Epithelial cell of esophagus (primary cell): Measurements from ENCODE around the gene GJA4.

Experiments
- DNase-seq: peaks from one replicate; pipeline ENCODE4 v3.0.0; 2010; ENCODE audit warnings: low read depth
- H3K4me3 ChIP-seq: 2 replicates; pipeline ENCODE4 v1.5.1; 2011; ENCODE audit warnings: mild to moderate bottlenecking, low read length, control low read depth
- TF ChIP-seq, protein P1 (sequence below): IDR thresholded peaks from 2 replicates; pipeline ENCODE4 v1.5.1; 2011; ENCODE audit warnings: low read depth, mild to moderate bottlenecking, low read length, control low read depth, inconsistent platforms; ENCODE audit not compliant: insufficient read depth; ENCODE audit errors: missing control alignments

GJA4 gene

DNA sequence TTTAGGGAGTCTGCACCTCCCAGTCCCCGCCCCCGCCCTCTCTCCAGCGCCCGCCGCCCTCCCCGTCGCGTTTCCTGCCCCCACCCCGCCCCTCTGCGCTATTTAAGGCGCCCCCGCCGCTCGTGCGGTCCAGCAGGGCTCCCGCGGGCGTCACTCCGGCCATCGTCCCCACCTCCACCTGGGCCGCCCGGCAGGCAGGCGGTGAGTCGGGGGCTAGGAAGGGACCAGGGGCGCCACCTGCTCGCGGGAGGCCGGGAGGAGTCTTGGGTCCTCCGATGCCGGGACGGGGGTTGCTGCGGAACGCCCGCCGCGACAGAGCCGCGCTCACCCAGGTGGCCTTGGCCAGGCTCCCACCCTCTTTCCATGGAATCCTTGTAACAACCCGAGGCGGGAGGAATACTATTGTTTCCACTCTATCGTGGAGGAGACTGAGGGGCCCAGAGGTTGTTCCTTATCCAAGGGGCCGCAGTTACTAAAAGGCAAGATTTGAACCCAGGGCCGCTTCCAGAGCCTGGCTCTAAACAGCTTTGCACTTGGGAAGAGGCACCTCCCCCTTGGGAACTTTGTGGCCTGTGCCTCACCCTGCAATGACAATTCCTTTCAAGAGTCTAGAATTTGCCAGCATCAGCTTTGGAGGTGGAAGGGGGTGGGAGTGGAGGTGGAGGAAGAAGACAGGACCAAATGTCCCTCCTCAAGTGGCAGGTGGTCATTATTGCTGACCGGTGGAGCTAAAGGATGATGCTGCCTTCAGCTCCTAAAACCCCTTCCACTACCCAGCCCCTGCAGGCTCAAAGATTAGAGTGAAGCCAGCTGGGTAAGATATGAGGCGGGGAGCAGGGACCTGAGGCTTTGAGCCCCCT lies at the start of gene GJA4:
Gene GJA4, plus strand, starts transcription at position 132 of the 860 bp plus-strand sequence. CDS start 1,215 bp downstream, outside the sequence.
- DNase-seq, result no peak
- no peak within 1 kb of the TSS for H3K4me3 ChIP-seq
- TF ChIP-seq, protein P1, sequence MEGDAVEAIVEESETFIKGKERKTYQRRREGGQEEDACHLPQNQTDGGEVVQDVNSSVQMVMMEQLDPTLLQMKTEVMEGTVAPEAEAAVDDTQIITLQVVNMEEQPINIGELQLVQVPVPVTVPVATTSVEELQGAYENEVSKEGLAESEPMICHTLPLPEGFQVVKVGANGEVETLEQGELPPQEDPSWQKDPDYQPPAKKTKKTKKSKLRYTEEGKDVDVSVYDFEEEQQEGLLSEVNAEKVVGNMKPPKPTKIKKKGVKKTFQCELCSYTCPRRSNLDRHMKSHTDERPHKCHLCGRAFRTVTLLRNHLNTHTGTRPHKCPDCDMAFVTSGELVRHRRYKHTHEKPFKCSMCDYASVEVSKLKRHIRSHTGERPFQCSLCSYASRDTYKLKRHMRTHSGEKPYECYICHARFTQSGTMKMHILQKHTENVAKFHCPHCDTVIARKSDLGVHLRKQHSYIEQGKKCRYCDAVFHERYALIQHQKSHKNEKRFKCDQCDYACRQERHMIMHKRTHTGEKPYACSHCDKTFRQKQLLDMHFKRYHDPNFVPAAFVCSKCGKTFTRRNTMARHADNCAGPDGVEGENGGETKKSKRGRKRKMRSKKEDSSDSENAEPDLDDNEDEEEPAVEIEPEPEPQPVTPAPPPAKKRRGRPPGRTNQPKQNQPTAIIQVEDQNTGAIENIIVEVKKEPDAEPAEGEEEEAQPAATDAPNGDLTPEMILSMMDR, result no peak

DNA sequence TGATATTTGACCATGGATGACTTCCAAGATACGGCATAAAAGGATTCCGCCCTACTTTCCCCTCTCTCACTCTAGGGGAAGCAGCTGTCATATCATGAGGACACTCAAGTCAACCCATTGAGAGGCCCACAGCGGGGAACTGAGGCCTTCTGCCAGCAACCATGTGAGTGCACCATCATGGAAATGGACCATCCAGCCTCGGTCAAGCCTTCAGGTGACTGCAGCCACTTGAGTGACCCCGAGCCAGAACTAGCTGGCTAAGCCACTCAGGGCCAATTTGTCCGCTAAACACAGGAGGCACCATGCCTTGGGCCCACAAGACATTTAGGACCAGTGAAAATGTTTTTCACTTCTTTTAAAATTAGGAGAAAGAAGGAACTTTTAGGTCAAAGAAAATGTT lies 49.0 kb upstream of the GJA4 start:
- no peak overlapping the region for H3K4me3 ChIP-seq
- no peak for DNase-seq
- TF ChIP-seq, protein P1, result no peak

DNA sequence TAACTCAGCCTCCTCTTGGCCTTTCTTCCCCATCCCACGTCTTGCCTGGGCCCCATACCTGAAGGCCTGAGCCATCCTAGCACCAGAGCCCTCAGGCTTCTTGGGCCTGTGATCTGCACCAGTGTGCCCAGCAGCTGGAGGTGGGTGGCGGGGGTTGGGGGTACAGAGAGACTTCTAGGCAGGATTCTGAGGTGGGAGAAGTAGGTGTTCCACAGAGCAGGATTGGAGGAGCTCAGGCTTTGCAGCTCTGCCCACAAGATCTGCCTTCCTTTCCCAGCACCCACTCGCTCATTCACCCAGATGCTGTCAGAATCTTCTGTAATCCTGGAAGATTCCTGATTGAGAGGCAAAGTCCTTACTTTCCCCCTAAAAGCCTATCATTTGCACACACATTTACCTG lies 47.9 kb upstream of the GJA4 start:
- TF ChIP-seq, protein P1, result no peak
- no peak overlapping the region for H3K4me3 ChIP-seq
- DNase-seq, result no peak

DNA sequence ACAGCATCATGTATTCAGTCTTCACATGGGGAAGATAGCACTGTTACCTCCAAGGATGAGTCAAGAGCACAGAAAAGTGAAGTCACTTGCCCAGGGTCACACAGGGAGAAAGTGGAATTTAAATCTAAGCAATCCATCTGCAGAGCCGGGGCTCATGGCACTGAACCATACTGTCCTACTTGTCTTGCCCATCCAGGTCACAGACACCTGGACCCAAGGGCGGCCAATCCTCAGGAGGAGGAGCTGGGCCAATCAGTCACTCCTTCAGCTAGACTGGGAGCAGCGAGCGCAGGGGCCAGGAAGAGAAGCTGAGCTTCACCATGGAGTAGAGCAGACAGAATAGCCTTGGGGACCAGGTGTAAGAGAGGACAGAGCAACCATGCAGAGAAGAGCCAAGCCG lies 47.1 kb upstream of the GJA4 start:
- no peak for DNase-seq
- TF ChIP-seq, protein P1, result no peak
- no peak overlapping the region for H3K4me3 ChIP-seq

DNA sequence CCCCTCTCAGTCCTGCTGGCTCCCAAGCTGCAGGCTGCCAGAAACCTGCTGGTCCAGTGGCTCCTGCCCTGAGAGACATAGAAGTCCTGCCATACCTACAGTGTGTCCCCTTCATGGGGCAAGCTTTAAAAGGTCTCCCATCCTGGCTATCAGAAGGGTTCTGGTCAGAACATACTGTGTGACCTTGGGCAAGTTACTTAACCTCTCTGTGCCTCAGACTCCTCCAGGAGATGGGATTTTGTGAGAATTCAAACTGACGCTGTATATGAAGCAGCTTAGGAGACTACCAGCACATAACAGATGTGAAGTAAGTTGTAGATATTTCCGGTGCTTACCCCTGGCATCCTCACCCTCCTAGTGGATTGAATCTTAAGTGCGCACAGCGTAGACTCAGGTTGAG lies 46.7 kb upstream of the GJA4 start:
- DNase-seq, result no peak
- H3K4me3 ChIP-seq, result no peak overlapping the region
- TF ChIP-seq, protein P1, result no peak

DNA sequence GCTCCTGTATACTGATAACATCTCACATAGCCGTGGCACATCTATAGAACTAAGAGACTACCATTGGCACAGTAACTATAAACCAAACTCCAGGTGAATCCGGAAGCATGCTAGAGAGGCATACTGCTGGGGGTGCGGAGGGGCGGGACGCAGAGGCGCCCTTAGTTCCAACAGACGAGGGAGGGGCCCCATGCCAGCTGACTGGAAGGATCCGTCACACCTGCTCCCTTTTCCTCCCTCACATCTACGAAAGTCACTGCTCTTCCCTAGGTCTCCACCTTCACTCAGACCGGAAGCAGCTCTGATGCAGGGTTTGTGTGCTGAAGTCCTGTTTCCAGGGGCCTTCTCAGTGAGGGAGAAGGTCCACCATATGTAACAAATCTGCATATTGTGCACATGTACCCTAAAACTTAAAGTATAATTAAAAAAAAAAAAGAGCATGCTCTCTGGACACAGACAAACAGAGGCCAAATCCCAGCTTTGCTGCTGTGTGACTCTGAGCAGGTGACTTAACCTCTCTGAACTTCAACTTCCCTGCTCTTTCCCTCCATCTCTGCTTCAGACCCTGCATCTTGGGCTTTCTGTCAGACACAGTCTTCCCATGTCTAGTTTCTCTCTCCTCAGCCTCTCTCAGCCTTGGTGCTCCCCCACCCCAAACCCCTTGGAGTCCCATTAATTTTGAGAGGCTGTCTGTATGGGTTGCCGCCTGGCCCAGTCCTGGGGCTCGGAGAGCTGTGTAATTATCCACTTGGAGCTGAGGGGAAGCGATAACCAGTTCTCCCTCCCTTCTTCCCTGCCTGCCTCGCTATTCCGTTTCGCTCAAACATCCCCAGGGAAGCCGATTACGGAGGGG lies 45.8 kb upstream of the GJA4 start:
- no peak for DNase-seq
- TF ChIP-seq, protein P1, result no peak
- H3K4me3 ChIP-seq, result no peak overlapping the region
